Stimulated activated CD4-positive, alpha-beta T cell treated with anti-CD3 and anti-CD28 coated beads, Interleukin-1b, Interleukin-23, amount 100 ng/mL, for 24 hours (primary cell): Measurements from ENCODE around the gene SVEP1.
"Not testable (repeated sequence)": the region's sequence is repeated elsewhere in the genome, so short reads cannot be mapped to it uniquely, and the experiment has no call there.

Experiments
- DNase-seq, 4 experiments: peaks; one replicate each; pipeline ENCODE4 v3.0.0-alpha.2; 2020; ENCODE audit warnings: low read depth in 4 of 4, low spot score in 1 of 4

The SVEP1 gene

GRCh38 chr9:110383491-110383890, 196.1 kb downstream of the SVEP1 start:
- no peak for DNase-seq

GRCh38 chr9:110382731-110383130, 196.8 kb downstream of the SVEP1 start:
- DNase-seq, result no peak

- DNase-seq, result no peak
Observed at GRCh38 chr9:110371411-110372007, 208.0 kb downstream of the SVEP1 start.

- DNase-seq, result no peak
Observed at GRCh38 chr9:110370315-110370714, 209.2 kb downstream of the SVEP1 start.

- no peak for DNase-seq
Observed at GRCh38 chr9:110364451-110364850, 215.1 kb downstream of the SVEP1 start.

GRCh38 chr9:110358992-110359391, 220.5 kb downstream of the SVEP1 start:
- not testable (repeated sequence) for DNase-seq

GRCh38 chr9:110357505-110357904, 222.0 kb downstream of the SVEP1 start:
- no peak for DNase-seq

GRCh38 chr9:110356639-110357395, 222.7 kb downstream of the SVEP1 start:
- DNase-seq, result no peak

- no peak for DNase-seq
Observed at GRCh38 chr9:110355911-110356310, 223.6 kb downstream of the SVEP1 start.

GRCh38 chr9:110351009-110351467, 228.5 kb downstream of the SVEP1 start:
- DNase-seq, result no peak

- DNase-seq, result no peak
Observed at GRCh38 chr9:110346325-110346724, 233.2 kb downstream of the SVEP1 start.

GRCh38 chr9:110344821-110345220, 234.7 kb downstream of the SVEP1 start:
- DNase-seq, result no peak

- no peak for DNase-seq
Observed at GRCh38 chr9:110343551-110343950, 236.0 kb downstream of the SVEP1 start.

GRCh38 chr9:110340306-110340705, 239.2 kb downstream of the SVEP1 start:
- no peak for DNase-seq

- DNase-seq, result no peak
Observed at GRCh38 chr9:110338143-110338542, 241.4 kb downstream of the SVEP1 start.

- no peak for DNase-seq
Observed at GRCh38 chr9:110337727-110338126, 241.8 kb downstream of the SVEP1 start, which contains the start of gene TXNDC8. Gene TXNDC8 (minus strand): TSS chr9:110337863.

- DNase-seq, result no peak
Observed at GRCh38 chr9:110336363-110336762, 243.2 kb downstream of the SVEP1 start.

- no peak for DNase-seq
Observed at GRCh38 chr9:110334871-110335270, 244.7 kb downstream of the SVEP1 start.

- no peak for DNase-seq
Observed at GRCh38 chr9:110334183-110334582, 245.4 kb downstream of the SVEP1 start.

GRCh38 chr9:110332766-110333165, 246.8 kb downstream of the SVEP1 start:
- DNase-seq, result no peak

- DNase-seq, result no peak
Observed at GRCh38 chr9:110330484-110331105, 248.9 kb downstream of the SVEP1 start.

- DNase-seq, result no peak
Observed at GRCh38 chr9:110329639-110330230, 249.8 kb downstream of the SVEP1 start.
